Upper lobe of left lung (tissue), 6 donors: ENCODE measurements around the gene MAST3. TPM values are rescaled to one million over a fixed set of nuclear protein-coding genes. Genes with fewer than 3 reads are reported as not detected.
A peak's percentile ranks its signal among the peaks of the same experiment; 100 is the strongest.

ENCODE experiments used
- ATAC-seq, 2 donors: fragments of 200-7000 bp; cut with Tn5 transposase; one replicate each; pipeline ENCODE4 v1.9.1; 2022; ENCODE audit warnings: mild to moderate bottlenecking in 2 of 2, moderate library complexity in 2 of 2; ENCODE audit not compliant: low FRiP score in 2 of 2
- DNase-seq, 2 donors: peaks; one replicate each; pipeline ENCODE4 v3.0.0-alpha.2; 2019 to 2020
- H3K27ac ChIP-seq, 4 donors: fragments of 200-600 bp; sonication (generic); one replicate each; pipeline ENCODE4 v1.5.1; 2016 to 2019
- H3K27me3 ChIP-seq, 4 donors: fragments of 200-600 bp; sonication (generic); one replicate each; pipeline ENCODE4 v1.5.1; 2017 to 2019
- H3K36me3 ChIP-seq, 4 donors: fragments of 200-600 bp; sonication (generic); one replicate each; pipeline ENCODE4 v1.5.1; 2016 to 2019
- H3K4me1 ChIP-seq, 4 donors: fragments of 200-600 bp; sonication (generic); one replicate each; pipeline ENCODE4 v1.5.1; 2018 to 2019
- H3K4me3 ChIP-seq, 4 donors: fragments of 200-600 bp; sonication (generic); one replicate each; pipeline ENCODE4 v1.5.1; 2017 to 2019; ENCODE audit warnings: mild to moderate bottlenecking in 2 of 4, moderate library complexity in 1 of 4
- H3K9me3 ChIP-seq, 4 donors: fragments of 200-600 bp; sonication (generic); one replicate each; pipeline ENCODE4 v1.5.1; 2018 to 2019
- EP300 ChIP-seq, 4 donors: sonication (generic); formaldehyde crosslinking; IDR thresholded peaks; one replicate each; pipeline ENCODE4 v1.5.1; 2017; ENCODE audit warnings: antibody characterized with exemption in 4 of 4, control low read depth in 2 of 4
- POLR2A ChIP-seq, 4 donors: fragments of 450-650 bp; IDR thresholded peaks; one replicate each; pipeline ENCODE4 v1.5.1; 2016 to 2017; ENCODE audit warnings: antibody characterized with exemption in 4 of 4, mild to moderate bottlenecking in 2 of 4
- POLR2AphosphoS5 ChIP-seq, 2 donors: sonication (generic); formaldehyde crosslinking; IDR thresholded peaks; one replicate each; pipeline ENCODE4 v1.5.1; 2017; ENCODE audit warnings: antibody characterized with exemption in 2 of 2
- WGBS, 2 donors: methylation state at CpG; one replicate each; pipeline ENCODE4 v1.1.5; 2017 to 2018; 5-methylcytosine and 5-hydroxymethylcytosine counted together
- total RNA-seq, 6 donors: library from RNA; depleted of rRNA in 4 of 6; stranded (reverse); fragments of >200 nt in 4 of 6; gene quantifications; one replicate each; pipeline versions ENCODE4 v1.1.0 to v1.2.1, GENCODE V29; 2016 to 2021
- TF ChIP-seq, protein P1 (sequence below), 6 experiments: fragments of 450-650 bp in 4 of 6; fragments of 200-600 bp in 2 of 6; sonication (generic) in 2 of 6; IDR thresholded peaks; one replicate each; pipeline ENCODE4 v1.5.1; 2016 to 2019; ENCODE audit warnings: antibody characterized with exemption in 6 of 6
- donor health status: DM: no; HTN: no; CAD: no; lungs with moderate emphysema.
- donor health status: DM: no; HTN: yes; CAD: no; lungs with severe emphysema.

The MAST3 gene
- total RNA-seq, 6 donors from 2014 or later, result 9.3 to 67.1 (median 27.5) TPM

DNA sequence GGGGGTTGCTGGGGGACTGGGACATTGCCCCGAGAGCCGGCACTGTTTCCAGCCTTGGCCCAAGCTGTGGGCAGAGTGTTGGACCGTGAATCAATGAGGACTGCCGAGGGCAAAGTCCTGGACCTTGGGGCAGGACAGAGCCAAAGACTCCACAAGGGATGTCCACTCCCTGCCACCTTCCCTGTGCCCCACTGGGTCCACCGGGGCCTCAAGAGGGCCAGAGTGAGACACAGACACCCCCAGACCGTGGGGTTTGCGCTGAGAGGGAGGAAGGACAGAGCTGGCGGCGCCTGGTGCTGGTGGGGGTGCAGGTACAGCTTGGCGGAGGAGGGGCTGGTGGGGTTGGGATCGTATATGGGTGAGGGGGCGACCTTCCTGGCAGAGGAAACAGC lies 11.8 kb downstream of the MAST3 start:
- Histone ChIP-seq H3K36me3 (peaks cover 0 to 2% (median 0%) of the 10 kb centered on the region in 4 donors), H3K9me3 (no peaks in the 10 kb centered on the region), H3K4me1 (peaks cover 21 to 48% (median 36%) of the 10 kb centered on the region in 4 donors), H3K27me3 (no peaks in the 10 kb centered on the region), H3K4me3 (peak overlapping the region in 3 of 4 donors; percentile 71 to 81 (median 74)), H3K27ac (peak overlapping the region; percentile 77 to 94 (median 84))
- ATAC-seq (peak in 1 of 2 donors; percentile 1), DNase-seq (no peak)
- 52 to 69% methylated on average over 11 of the region's 12 CpGs for WGBS, 2 donors
- TF ChIP-seq POLR2A (IDR thresholded peaks at IDR 0.05) (no peak), EP300 (IDR thresholded peaks at IDR 0.05) (no peak), POLR2AphosphoS5 (IDR thresholded peaks at IDR 0.05) (no peak)
- TF ChIP-seq, protein P1, sequence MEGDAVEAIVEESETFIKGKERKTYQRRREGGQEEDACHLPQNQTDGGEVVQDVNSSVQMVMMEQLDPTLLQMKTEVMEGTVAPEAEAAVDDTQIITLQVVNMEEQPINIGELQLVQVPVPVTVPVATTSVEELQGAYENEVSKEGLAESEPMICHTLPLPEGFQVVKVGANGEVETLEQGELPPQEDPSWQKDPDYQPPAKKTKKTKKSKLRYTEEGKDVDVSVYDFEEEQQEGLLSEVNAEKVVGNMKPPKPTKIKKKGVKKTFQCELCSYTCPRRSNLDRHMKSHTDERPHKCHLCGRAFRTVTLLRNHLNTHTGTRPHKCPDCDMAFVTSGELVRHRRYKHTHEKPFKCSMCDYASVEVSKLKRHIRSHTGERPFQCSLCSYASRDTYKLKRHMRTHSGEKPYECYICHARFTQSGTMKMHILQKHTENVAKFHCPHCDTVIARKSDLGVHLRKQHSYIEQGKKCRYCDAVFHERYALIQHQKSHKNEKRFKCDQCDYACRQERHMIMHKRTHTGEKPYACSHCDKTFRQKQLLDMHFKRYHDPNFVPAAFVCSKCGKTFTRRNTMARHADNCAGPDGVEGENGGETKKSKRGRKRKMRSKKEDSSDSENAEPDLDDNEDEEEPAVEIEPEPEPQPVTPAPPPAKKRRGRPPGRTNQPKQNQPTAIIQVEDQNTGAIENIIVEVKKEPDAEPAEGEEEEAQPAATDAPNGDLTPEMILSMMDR (IDR thresholded peaks at IDR 0.05), result no peak

- Histone ChIP-seq H3K4me3 (peak overlapping the region; percentile 27 to 81 (median 72)), H3K4me1 (peaks cover 18 to 41% (median 31%) of the 10 kb centered on the region in 4 donors), H3K9me3 (no peaks in the 10 kb centered on the region), H3K27ac (peak overlapping the region; percentile 77 to 94 (median 84)), H3K27me3 (no peaks in the 10 kb centered on the region), H3K36me3 (peaks cover 0 to 2% (median 0%) of the 10 kb centered on the region in 4 donors)
- WGBS, 2 donors, result 2 to 10% methylated on average over 15 to 30 of the region's 92 CpGs
- ATAC-seq (peak; percentile 68 to 91), DNase-seq (peak; percentile 85 to 94)
- TF ChIP-seq, protein P1 (IDR thresholded peaks at IDR 0.05), result no peak
- no peak for TF ChIP-seq EP300 (IDR thresholded peaks at IDR 0.05)
- peak in 1 of 2 donors; percentile 13 for TF ChIP-seq POLR2AphosphoS5 (IDR thresholded peaks at IDR 0.05)
- peak in 1 of 4 donors; percentile 77 for TF ChIP-seq POLR2A (IDR thresholded peaks at IDR 0.05)
Measured at GRCh38 chr19:18109733-18110608, 12.4 kb downstream of the MAST3 start.

DNA sequence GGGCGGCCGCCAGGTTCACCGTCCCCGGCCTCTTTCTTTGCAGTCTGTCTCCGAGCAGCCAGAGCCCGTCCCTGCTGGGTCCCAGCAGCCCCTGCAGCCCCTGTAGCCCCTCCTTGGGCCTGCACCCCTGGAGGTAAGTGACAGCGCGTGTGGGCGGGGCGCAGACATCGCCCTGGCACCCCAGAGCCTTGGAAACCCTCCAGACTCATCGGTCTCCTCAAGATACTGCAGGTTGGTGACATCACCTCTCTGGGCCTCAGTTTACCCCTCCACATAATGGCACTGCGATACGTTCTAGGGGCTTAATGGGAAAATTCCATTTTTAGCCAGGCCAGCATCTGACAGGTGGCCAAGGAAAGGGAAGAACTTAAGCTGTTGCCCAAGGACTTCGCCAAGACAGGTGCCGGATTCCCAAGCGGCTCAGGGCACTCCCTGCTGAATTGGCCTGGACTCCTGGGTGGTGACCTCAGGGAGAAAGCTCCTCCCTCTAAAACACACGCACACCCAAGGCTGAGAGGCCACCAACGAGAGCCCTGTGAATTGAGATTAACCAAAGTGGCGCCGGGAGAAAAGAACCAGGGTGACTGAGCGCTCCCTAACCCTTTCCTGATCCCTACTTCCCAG lies 13.1 kb downstream of the MAST3 start:
- peak in 1 of 2 donors; percentile 84 for DNase-seq
- Histone ChIP-seq H3K27ac (peak overlapping the region; percentile 77 to 94 (median 84)), H3K4me3 (peak overlapping the region; percentile 27 to 81 (median 72)), H3K4me1 (peaks cover 18 to 40% (median 31%) of the 10 kb centered on the region in 4 donors), H3K36me3 (peaks cover 0 to 2% (median 0%) of the 10 kb centered on the region in 4 donors), H3K27me3 (no peaks in the 10 kb centered on the region), H3K9me3 (no peaks in the 10 kb centered on the region)
- 46 to 50% methylated on average over 11 to 22 of the region's 22 CpGs for WGBS, 2 donors
- TF ChIP-seq POLR2AphosphoS5 (IDR thresholded peaks at IDR 0.05), result no peak
- no peak for TF ChIP-seq EP300 (IDR thresholded peaks at IDR 0.05)
- TF ChIP-seq, protein P1 (IDR thresholded peaks at IDR 0.05), result no peak
- TF ChIP-seq POLR2A (IDR thresholded peaks at IDR 0.05), result no peak
- ATAC-seq, result peak in 1 of 2 donors; percentile 81

GRCh38 chr19:18112989-18113478 lies 15.5 kb downstream of the MAST3 start:
- TF ChIP-seq POLR2AphosphoS5 (IDR thresholded peaks at IDR 0.05) (no peak), POLR2A (IDR thresholded peaks at IDR 0.05) (no peak), EP300 (IDR thresholded peaks at IDR 0.05) (no peak)
- TF ChIP-seq, protein P1 (IDR thresholded peaks at IDR 0.05), result peak; percentile 74 to 85 (median 80)
- peaks cover 24 to 48% (median 33%) of the 10 kb centered on the region in 4 donors for H3K4me1 ChIP-seq
- ATAC-seq, result peak; percentile 76 to 77
- peak; percentile 84 to 89 for DNase-seq
- no peaks in the 10 kb centered on the region for H3K27me3 ChIP-seq
- peak overlapping the region in 1 of 4 donors; percentile 15 for H3K27ac ChIP-seq
- H3K9me3 ChIP-seq, result no peaks in the 10 kb centered on the region
- 34 to 35% methylated on average over 8 to 9 of the region's 9 CpGs for WGBS, 2 donors
- H3K36me3 ChIP-seq, result peaks cover 0 to 2% (median 0%) of the 10 kb centered on the region in 4 donors
- H3K4me3 ChIP-seq, result no peak overlapping the region
